Smooth muscle cell of the brain vasculature (primary cell): ENCODE results near the gene IQSEC1.

Experiments
- DNase-seq: peaks from one replicate; pipeline ENCODE4 v3.0.0-alpha.2; 2012; ENCODE audit warnings: low read depth, low spot score

Gene IQSEC1

GRCh38 chr3:13016083-13016720, 57.0 kb downstream of the IQSEC1 start:
- no peak for DNase-seq

DNA sequence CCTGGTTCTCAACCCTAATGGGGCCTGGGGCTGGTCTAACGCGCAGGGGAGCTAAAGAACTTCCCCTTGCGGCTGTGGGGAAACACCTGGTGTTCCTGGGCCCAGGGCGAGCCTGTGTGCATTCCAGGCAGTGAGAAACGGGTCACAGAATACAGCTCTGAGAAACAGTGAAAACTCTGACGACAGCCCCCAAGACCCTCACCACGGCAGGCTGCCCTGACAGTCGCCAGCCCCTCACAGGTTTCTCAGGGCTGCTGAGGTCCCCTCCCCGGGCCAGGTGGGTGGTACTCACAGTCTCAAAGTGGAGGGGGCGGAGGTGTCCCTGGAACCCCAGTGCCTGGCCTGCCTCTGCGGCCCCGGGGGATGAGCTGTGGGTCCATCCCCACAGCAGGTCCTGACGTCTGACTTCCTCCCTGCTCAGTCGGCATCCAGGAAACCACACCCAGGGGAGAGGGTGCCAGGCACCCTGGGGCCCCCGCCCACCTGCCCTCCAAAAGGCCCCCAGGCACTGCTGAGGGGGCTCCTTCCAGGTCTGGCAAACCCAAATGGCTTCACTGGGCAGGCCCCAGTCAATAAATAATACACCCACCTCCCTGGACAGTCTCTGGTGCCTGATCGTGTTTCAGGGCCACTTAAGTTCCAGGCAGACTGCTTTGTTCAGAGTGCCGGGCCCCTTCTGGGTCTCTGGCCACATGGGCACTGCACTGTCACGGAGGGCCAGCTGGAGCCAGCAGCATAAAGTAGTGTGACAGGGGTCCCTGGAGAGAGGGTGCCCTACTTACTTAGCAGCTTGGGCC, 57.7 kb downstream of the IQSEC1 start:
- no peak for DNase-seq

DNA sequence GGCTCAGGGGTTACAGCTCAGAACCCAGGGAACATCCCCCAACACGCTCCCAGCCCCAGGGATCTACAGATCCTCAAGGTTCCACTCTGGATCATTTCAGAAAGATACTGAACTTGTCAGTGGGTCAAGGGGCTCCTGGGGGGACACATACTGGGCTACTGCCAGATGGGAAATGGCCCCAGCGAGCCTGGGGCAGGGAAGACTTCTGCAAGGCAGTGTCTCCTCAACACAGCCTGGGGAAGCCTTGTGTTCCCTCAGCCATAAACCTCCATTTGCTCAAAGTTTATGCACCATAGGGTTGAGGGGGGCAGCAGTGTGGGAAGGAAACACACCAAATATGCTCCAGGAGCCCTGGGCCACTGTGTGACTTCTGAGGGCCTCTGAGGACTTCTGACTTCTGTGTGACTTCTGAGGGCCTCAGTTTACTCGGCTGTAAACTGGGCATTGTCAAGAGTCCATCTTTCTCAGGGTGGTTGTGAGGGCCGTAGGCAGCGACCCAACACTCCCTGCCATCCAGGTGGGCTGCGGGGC, 58.4 kb downstream of the IQSEC1 start:
- no peak for DNase-seq

DNA sequence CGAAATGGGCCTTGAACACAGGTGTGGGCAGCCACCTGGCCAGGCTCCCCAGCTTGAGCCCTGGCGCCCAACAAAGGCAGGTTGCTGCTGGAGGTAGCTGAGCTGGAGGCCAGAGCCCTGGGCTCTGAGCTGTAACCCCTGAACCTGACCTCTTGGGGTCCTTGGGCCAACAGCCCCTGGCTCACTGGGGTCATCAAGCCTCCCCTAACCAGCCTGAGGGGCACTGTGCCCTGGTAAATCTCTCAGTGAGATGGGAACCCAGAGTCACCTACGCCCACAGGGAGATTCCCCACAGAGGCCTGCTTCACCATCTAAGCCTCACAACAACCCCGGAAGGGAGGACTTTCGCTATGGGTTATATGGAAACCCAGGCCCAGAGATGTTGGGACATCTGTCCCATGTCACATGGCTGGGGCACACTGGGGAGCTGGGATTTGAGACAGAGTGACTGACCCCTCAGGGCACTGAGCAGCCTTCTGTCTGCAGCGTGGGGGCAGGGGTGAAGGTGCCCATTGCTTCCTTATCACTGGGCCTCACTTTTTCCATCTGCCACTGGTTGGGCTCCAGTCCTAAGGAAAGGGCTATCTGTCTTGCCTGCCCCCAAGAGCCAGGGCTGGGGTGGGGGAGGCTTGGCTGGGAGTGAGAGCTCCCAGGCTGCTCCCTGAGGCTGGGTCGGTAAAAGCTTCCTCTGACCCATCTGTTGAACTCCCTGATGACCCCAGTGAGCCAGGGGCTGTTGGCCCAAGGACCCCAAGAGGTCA, 59.1 kb downstream of the IQSEC1 start:
- DNase-seq, result no peak

- no peak for DNase-seq
Measured at GRCh38 chr3:13013566-13013965, 59.7 kb downstream of the IQSEC1 start.

- DNase-seq, result no peak
Measured at GRCh38 chr3:13013151-13013561, 60.1 kb downstream of the IQSEC1 start.

- DNase-seq, result no peak
Measured at GRCh38 chr3:13012221-13012691, 61.0 kb downstream of the IQSEC1 start.

- DNase-seq, result no peak
Measured at GRCh38 chr3:13011573-13012220, 61.5 kb downstream of the IQSEC1 start.

GRCh38 chr3:13010780-13011572, 62.3 kb downstream of the IQSEC1 start:
- DNase-seq, result no peak

DNA sequence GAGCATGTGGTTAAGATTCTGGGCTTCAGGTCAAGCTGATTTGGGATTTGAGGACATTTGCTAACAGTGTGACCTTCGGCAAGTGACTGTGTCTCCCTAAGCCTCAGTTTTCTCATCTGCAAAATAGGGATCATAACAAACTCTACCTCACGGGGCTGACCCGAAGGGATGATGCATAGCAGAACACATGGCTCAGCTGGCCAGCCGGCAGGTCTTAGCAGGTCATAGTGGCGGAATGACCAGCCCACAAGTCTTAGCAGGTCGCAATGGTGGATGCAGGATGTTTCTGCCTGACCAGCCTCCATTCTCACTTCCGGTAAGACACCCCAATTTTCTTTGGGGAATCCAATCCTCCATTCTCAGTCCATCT, 63.3 kb downstream of the IQSEC1 start:
- no peak for DNase-seq

DNA sequence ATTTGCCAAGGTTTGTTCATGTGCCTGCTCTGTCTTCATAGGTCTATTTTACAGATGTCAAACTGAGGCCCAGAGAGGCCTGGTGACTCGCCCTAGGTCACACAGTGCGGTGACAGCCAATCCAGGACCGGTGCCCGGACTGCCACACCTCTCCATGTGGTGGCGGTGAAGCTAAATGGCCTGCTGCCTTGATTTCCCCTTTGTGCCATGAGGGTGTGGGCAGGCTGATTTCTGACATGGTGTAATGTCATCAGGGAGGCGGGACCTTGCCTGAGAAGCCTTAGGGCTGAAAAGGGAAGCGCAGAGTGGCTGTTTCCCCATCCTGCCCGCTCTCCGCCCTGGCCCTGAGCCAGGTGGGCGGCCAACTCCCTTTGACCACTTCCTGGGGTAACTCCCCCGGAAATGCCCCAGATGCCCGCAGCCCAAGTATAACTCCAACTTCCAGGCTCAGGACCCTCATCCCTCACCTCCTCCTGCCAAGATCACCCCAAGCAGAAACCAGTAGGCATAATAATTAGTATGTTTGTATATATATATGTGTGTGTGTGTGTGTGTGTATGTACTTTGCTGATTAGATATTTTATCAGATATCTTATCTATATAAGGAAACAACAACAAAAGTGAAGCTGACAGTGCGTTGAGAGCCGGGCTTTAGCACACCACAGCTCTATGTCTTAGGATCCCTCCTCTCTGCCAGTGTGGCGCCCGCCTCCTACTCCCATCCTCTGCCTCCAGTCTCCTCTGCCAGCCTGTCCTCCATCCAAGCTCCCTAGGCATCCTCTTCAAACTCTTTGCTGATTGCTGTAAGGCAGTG, 63.9 kb downstream of the IQSEC1 start:
- no peak for DNase-seq

DNA sequence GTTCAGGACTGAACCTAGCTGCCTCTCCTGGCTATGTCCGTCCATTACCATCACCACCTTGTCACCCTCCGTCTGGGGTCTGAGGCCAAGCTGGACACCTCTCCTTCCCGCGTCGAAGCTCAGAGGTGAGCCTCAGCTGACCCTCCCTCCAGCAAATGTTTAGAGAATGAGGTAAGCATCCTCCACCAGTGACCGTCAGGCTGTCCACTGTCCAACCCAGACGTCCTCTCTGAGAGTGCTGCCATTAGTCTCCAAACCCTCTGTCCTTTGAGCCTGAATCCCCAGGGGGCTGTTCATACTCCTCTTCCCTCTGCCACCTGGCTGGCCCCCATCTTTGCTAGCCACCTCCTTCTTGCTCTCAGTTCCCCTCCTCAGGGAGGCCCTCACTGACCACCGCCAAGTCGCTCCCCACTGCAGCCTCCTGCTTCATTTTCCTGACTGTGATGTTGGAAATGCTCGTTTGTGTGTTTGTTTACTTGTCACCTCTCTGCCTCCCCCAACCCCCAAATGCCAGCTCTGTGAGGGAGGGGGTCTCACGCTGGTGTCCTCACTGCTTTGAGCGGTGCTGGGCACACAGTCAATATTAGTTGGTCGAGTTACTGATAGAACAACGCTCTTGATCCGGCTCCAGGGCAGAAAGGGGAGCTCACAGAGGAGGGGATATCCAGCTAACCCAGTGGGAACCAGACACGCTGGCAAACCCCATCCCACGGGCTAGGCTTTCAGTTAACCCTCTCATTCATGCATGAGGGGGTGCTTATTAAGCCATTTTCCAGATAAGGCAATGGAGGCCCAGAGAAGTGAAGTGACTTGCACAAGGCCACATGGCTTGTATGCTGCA, 64.9 kb downstream of the IQSEC1 start:
- DNase-seq, result no peak

- no peak for DNase-seq
Measured at GRCh38 chr3:13007251-13007941, 65.8 kb downstream of the IQSEC1 start.

DNA sequence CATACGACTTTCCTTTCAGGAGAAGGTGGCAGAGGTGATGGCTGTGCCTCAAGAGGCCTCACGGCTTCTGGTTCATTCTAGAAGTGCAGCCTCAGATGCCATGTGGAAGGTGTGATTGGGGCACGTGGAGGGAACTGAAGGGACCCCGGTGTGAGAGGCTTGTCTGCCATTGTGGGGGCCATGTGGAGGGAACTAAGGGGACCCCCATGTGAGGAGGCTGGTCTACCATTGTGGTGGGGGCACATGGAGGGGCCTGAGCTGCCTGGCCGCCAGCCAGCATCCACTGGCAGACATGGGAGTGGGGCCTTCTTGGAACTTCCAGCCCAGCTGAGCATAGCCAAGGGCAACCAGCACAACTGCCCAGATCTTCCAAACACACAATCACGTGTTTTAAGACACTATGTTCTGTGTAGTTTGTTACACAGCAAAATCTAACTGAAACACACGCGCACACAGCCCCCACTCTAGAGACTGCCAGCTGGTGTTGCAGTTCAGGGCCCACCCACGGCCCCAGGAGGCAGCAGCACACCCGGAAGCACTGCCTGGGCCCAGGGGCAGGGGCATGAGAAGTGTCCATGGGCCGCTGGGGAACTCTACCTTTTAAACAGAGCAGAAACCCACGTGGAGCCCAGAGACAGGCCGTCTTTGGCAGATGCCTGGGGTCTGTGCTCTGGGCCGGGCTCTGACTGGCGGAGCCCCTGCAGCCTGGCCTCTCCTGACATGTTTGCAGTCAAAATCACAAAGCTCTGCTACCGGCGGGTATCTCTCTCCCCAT, 66.8 kb downstream of the IQSEC1 start:
- DNase-seq, result no peak

DNA sequence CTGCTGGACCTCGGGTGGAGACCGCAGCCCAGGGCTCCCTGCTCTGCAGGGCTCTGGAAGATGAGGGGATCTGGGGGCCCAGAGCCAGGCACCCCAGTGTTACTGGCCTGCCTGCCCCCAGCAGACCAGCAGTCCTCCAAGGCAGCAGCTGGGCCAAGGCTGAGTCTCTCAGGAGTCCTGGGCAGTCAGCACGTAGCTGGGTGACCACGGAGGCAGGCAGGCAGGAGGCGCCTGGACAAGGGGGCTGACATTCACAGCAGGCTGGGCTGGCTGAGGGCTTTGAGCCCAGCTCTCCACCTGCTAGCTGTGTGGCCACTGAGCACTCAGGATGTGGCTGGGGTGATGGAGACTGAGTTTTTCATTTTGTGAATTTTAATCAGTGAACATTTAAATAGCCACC, 67.9 kb downstream of the IQSEC1 start:
- DNase-seq, result no peak

- DNase-seq, result no peak
Measured at GRCh38 chr3:13004376-13004775, 68.9 kb downstream of the IQSEC1 start.

GRCh38 chr3:13003608-13004007, 69.6 kb downstream of the IQSEC1 start:
- no peak for DNase-seq
